Panc1 (cell line): ENCODE measurements around the gene PDE4A. TPM values are rescaled to one million over a fixed set of nuclear protein-coding genes. Genes with fewer than 3 reads are reported as not detected.

Experiments
- ATAC-seq: fragments of 200-7000 bp; cut with Tn5 transposase; 2 replicates; pipeline ENCODE4 v1.9.1; 2020; ENCODE audit warnings: mild to moderate bottlenecking, moderate library complexity
- BruUV-seq: library from RNA; stranded (reverse); fragments of 400-500 nt; replicated peaks from 2 replicates; lab custom pipeline; 2021; lab: Mats Ljungman, UMichigan
- CTCF ChIA-PET: fragments of 300-600 bp; sonication (Branson Sonifier 250); formaldehyde crosslinking; loops from one replicate; lab custom pipeline; 2022; ENCODE audit warnings: antibody characterized with exemption; lab: Charles Lee
- POLR2A ChIA-PET: fragments of 300-600 bp; sonication (Branson Sonifier 250); formaldehyde crosslinking; loops from one replicate; lab custom pipeline; 2022; ENCODE audit warnings: antibody characterized with exemption; lab: Charles Lee
- DNase-seq: peaks from one replicate; pipeline ENCODE4 v3.0.0-alpha.2; 2010; ENCODE audit warnings: low read depth, low spot score
- H3K27ac ChIP-seq: 2 replicates; pipeline ENCODE4 v1.5.1; 2011; ENCODE audit warnings: mild to moderate bottlenecking, low read length, inconsistent platforms
- H3K27me3 ChIP-seq: fragments of 200-500 bp; sonication (Bioruptor generic); 2 replicates; pipeline ENCODE4 v1.6.0; 2014; ENCODE audit warnings: low read length, inconsistent platforms; ENCODE audit not compliant: control insufficient read depth, insufficient read depth
- H3K36me3 ChIP-seq: fragments of 200-500 bp; sonication (Bioruptor generic); 2 replicates; pipeline ENCODE4 v1.5.1; 2014; ENCODE audit warnings: inconsistent platforms, mild to moderate bottlenecking, low read length, moderate library complexity; ENCODE audit not compliant: control insufficient read depth, insufficient read depth
- H3K4me1 ChIP-seq: 2 replicates; pipeline ENCODE4 v1.5.1; 2011; ENCODE audit warnings: inconsistent platforms, mild to moderate bottlenecking, low read length, moderate library complexity; ENCODE audit not compliant: control insufficient read depth, insufficient read depth
- H3K4me3 ChIP-seq, 2 experiments: 2 replicates each; pipeline ENCODE4 v1.5.1; 2011 to 2012; ENCODE audit warnings: low read depth in 2 of 2, low read length in 2 of 2, mild to moderate bottlenecking in 2 of 2, inconsistent platforms in 1 of 2, moderate library complexity in 1 of 2
- H3K9me3 ChIP-seq: fragments of 200-500 bp; sonication (Bioruptor generic); 2 replicates; pipeline ENCODE4 v1.5.1; 2014; ENCODE audit warnings: low read depth, mild to moderate bottlenecking, inconsistent platforms, low read length, moderate library complexity; ENCODE audit not compliant: control insufficient read depth, insufficient read depth
- CTCF ChIP-seq: fragments of 450-650 bp; IDR thresholded peaks from 2 replicates; pipeline ENCODE4 v1.5.1; 2017; ENCODE audit warnings: mild to moderate bottlenecking
- POLR2AphosphoS5 ChIP-seq: IDR thresholded peaks from 2 replicates; pipeline ENCODE4 v1.6.1; 2012; ENCODE audit warnings: mild to moderate bottlenecking, low read depth, low read length, moderate library complexity
- REST ChIP-seq, 2 experiments: IDR thresholded peaks; 2 replicates each; pipeline ENCODE4 v1.6.1; 2011 to 2012; ENCODE audit warnings: low read depth in 2 of 2, control low read depth in 1 of 2, low read length in 1 of 2, mild to moderate bottlenecking in 1 of 2, moderate library complexity in 1 of 2; ENCODE audit not compliant: insufficient read depth in 1 of 2
- SIN3A ChIP-seq: IDR thresholded peaks from 2 replicates; pipeline ENCODE4 v1.6.1; 2012; ENCODE audit warnings: low read depth, mild to moderate bottlenecking, low read length, moderate library complexity, borderline replicate concordance; ENCODE audit not compliant: insufficient read depth
- TCF7L2 ChIP-seq: IDR thresholded peaks from 2 replicates; pipeline ENCODE4 v1.6.1; 2011; ENCODE audit warnings: mild to moderate bottlenecking, low read depth, low read length, inconsistent platforms
- in situ Hi-C: cut with HindIII; loops from 2 replicates; pipeline ENCODE4 v1.10.0; 2016; ENCODE audit warnings: low sequenced_read_pairs, low pct_unique_long_range_greater_than_20kb
- intact Hi-C: fragments of 100-400 bp; cut with micrococcal nuclease; formaldehyde crosslinking; loops from one replicate; pipeline ENCODE4 v1.10.0; 2022; ENCODE audit not compliant: unreplicated experiment
- total RNA-seq: library from RNA; stranded (reverse); gene quantifications from one replicate; pipeline ENCODE4 v1.2.1, GENCODE V29; 2021; ENCODE audit not compliant: unreplicated experiment

The PDE4A gene
- total RNA-seq, 1 experiment from 2014 or later: 25.8 TPM

GRCh38 chr19:10464456-10464855, 44.1 kb downstream of the PDE4A start:
- CTCF ChIA-PET: no interaction called here
- POLR2A ChIA-PET: no interaction called here
- H3K27me3 ChIP-seq: no peaks in the 10 kb centered on the region
- H3K4me3 ChIP-seq: no peak overlapping the region
- TF ChIP-seq POLR2AphosphoS5 (no peak), SIN3A (no peak), TCF7L2 (no peak), REST (IDR thresholded peaks at IDR 0.05; ENCODE audit: insufficient read depth in 1 of 2, low read depth in 2 of 2, low read length in 1 of 2) (no peak), CTCF (no peak)
- intact Hi-C loops: no loop called here
- DNase-seq (no peak), ATAC-seq (no peak)
- in situ Hi-C loops: no loop called here
- BruUV-seq: no TSS peak
- H3K36me3 ChIP-seq: no peaks in the 10 kb centered on the region
- H3K27ac ChIP-seq: no peak overlapping the region
- no peaks in the 10 kb centered on the region for H3K9me3 ChIP-seq
- H3K4me1 ChIP-seq: no peaks in the 10 kb centered on the region

GRCh38 chr19:10467104-10467706, 46.9 kb downstream of the PDE4A start:
- H3K4me3 ChIP-seq: no peak overlapping the region
- H3K27me3 ChIP-seq: no peaks in the 10 kb centered on the region
- H3K36me3 ChIP-seq: no peaks in the 10 kb centered on the region
- in situ Hi-C loops: no loop called here
- intact Hi-C loops: no loop called here
- ATAC-seq: peak; percentile 58; the same call in 1 of the 2 replicates
- BruUV-seq: no TSS peak
- no peaks in the 10 kb centered on the region for H3K4me1 ChIP-seq
- DNase-seq: no peak
- TF ChIP-seq POLR2AphosphoS5 (no peak), CTCF (no peak), REST (IDR thresholded peaks at IDR 0.05; ENCODE audit: insufficient read depth in 1 of 2, low read depth in 2 of 2, low read length in 1 of 2) (no peak), TCF7L2 (no peak), SIN3A (no peak)
- no peak overlapping the region for H3K27ac ChIP-seq
- H3K9me3 ChIP-seq: no peaks in the 10 kb centered on the region
- POLR2A ChIA-PET: no interaction called here
- CTCF ChIA-PET: no interaction called here
